Measurements from ENCODE around the gene TIGD1.

Gene TIGD1

GRCh38 chr2:232523682-232524597, 26.4 kb downstream of the TIGD1 start:
- peak in 1 of 2 experiments; percentile 43 for DNase-seq (ENCODE audit: low read depth in 2 of 2)

GRCh38 chr2:232523402-232523681, 27.0 kb downstream of the TIGD1 start:
- DNase-seq (ENCODE audit: low read depth in 2 of 2), result no peak

GRCh38 chr2:232522623-232523401, 27.5 kb downstream of the TIGD1 start:
- no peak for DNase-seq (ENCODE audit: low read depth in 2 of 2)

GRCh38 chr2:232521959-232522622, 28.3 kb downstream of the TIGD1 start:
- DNase-seq (ENCODE audit: low read depth in 2 of 2), result peak; percentile 31 to 62

GRCh38 chr2:232521098-232521497, 29.3 kb downstream of the TIGD1 start:
- DNase-seq (ENCODE audit: low read depth in 2 of 2), result no peak

GRCh38 chr2:232520489-232520888, 29.9 kb downstream of the TIGD1 start:
- no peak for DNase-seq (ENCODE audit: low read depth in 2 of 2)

- DNase-seq (ENCODE audit: low read depth in 2 of 2), result no peak
Measured at GRCh38 chr2:232519581-232520438, 30.5 kb downstream of the TIGD1 start, which contains the start of gene PRSS56. TSS of gene PRSS56 (plus strand) at chr2:232520388. CDS start at chr2:232520599, 211 bp downstream.

GRCh38 chr2:232518844-232519243, 31.5 kb downstream of the TIGD1 start:
- no peak for DNase-seq (ENCODE audit: low read depth in 2 of 2)

GRCh38 chr2:232516551-232516950, 33.8 kb downstream of the TIGD1 start:
- no peak for DNase-seq (ENCODE audit: low read depth in 2 of 2)

- no peak for DNase-seq (ENCODE audit: low read depth in 2 of 2)
Measured at GRCh38 chr2:232515639-232516038, 34.7 kb downstream of the TIGD1 start.

GRCh38 chr2:232513353-232513752, 37.0 kb downstream of the TIGD1 start:
- no peak for DNase-seq (ENCODE audit: low read depth in 2 of 2)

GRCh38 chr2:232512602-232513001, 37.8 kb downstream of the TIGD1 start:
- DNase-seq (ENCODE audit: low read depth in 2 of 2), result no peak

GRCh38 chr2:232511336-232511890, 38.9 kb downstream of the TIGD1 start:
- DNase-seq (ENCODE audit: low read depth in 2 of 2), result no peak

GRCh38 chr2:232508251-232508650, 42.1 kb downstream of the TIGD1 start:
- DNase-seq (ENCODE audit: low read depth in 2 of 2), result no peak

GRCh38 chr2:232506709-232507108, 43.6 kb downstream of the TIGD1 start:
- no peak for DNase-seq (ENCODE audit: low read depth in 2 of 2)

- DNase-seq (ENCODE audit: low read depth in 2 of 2), result no peak
Measured at GRCh38 chr2:232505856-232506255, 44.5 kb downstream of the TIGD1 start.

GRCh38 chr2:232504438-232504837, 45.9 kb downstream of the TIGD1 start:
- DNase-seq (ENCODE audit: low read depth in 2 of 2), result no peak

- DNase-seq (ENCODE audit: low read depth in 2 of 2), result no peak
Measured at GRCh38 chr2:232503809-232504323, 46.5 kb downstream of the TIGD1 start.

GRCh38 chr2:232502911-232503808, 47.2 kb downstream of the TIGD1 start:
- no peak for DNase-seq (ENCODE audit: low read depth in 2 of 2)

GRCh38 chr2:232502511-232502910, 47.8 kb downstream of the TIGD1 start:
- no peak for DNase-seq (ENCODE audit: low read depth in 2 of 2)
